Neural progenitor cell (in vitro differentiated cells): ENCODE results near the gene USP6. TPM values are rescaled to one million over a fixed set of nuclear protein-coding genes. Genes with fewer than 3 reads are reported as not detected.

ENCODE experiments used
- DNase-seq: peaks from one replicate; pipeline ENCODE4 v3.0.0-alpha.2; 2016; ENCODE audit warnings: low spot score
- H2AFZ ChIP-seq: fragments of 200-600 bp; sonication (generic); replicated peaks from 2 replicates; pipeline ENCODE4 v1.6.1; 2016; ENCODE audit warnings: antibody characterized with exemption
- H3F3A ChIP-seq: fragments of 200-600 bp; sonication (generic); 2 replicates; pipeline ENCODE4 v1.6.1; 2016; ENCODE audit warnings: antibody characterized with exemption, low read depth
- H3K27ac ChIP-seq: fragments of 200-600 bp; sonication (generic); 2 replicates; pipeline ENCODE4 v1.5.1; 2016; ENCODE audit warnings: mild to moderate bottlenecking
- H3K27me3 ChIP-seq: fragments of 200-600 bp; sonication (generic); 2 replicates; pipeline ENCODE4 v1.6.1; 2016; ENCODE audit warnings: mild to moderate bottlenecking, moderate library complexity
- H3K36me3 ChIP-seq: fragments of 200-600 bp; sonication (generic); 2 replicates; pipeline ENCODE4 v1.5.1; 2016
- H3K4me1 ChIP-seq: fragments of 200-600 bp; sonication (generic); 2 replicates; pipeline ENCODE4 v1.6.1; 2016; ENCODE audit warnings: mixed run types
- H3K4me2 ChIP-seq: fragments of 200-600 bp; sonication (generic); 2 replicates; pipeline ENCODE4 v1.6.1; 2016
- H3K4me3 ChIP-seq: fragments of 200-600 bp; sonication (generic); 2 replicates; pipeline ENCODE4 v1.5.1; 2016
- H3K79me2 ChIP-seq: fragments of 200-600 bp; sonication (generic); 2 replicates; pipeline ENCODE4 v1.6.1; 2016; ENCODE audit warnings: low read depth
- H3K9ac ChIP-seq: fragments of 200-600 bp; sonication (generic); 2 replicates; pipeline ENCODE4 v1.6.1; 2016
- H3K9me3 ChIP-seq: fragments of 200-600 bp; sonication (generic); 2 replicates; pipeline ENCODE4 v1.5.1; 2016; ENCODE audit warnings: low read depth
- H4K20me1 ChIP-seq: fragments of 200-600 bp; sonication (generic); 2 replicates; pipeline ENCODE4 v1.6.1; 2016; ENCODE audit warnings: low read depth
- H3K27ac Mint-ChIP-seq: 3 replicates; pipeline ENCODE4 v1.8.0; 2021; ENCODE audit warnings: mixed read lengths
- H3K27me3 Mint-ChIP-seq: 2 replicates; pipeline ENCODE4 v1.8.0; 2022; ENCODE audit warnings: low read depth, mild to moderate bottlenecking, inconsistent platforms, moderate library complexity, mixed read lengths; ENCODE audit not compliant: insufficient read depth
- H3K36me3 Mint-ChIP-seq: 3 replicates; pipeline ENCODE4 v1.8.0; 2021; ENCODE audit warnings: mixed read lengths
- H3K4me1 Mint-ChIP-seq: 3 replicates; pipeline ENCODE4 v1.8.0; 2021; ENCODE audit warnings: mixed read lengths
- H3K4me3 Mint-ChIP-seq: 3 replicates; pipeline ENCODE4 v1.8.0; 2021; ENCODE audit warnings: mild to moderate bottlenecking, moderate library complexity, mixed read lengths
- H3K9me3 Mint-ChIP-seq: 3 replicates; pipeline ENCODE4 v1.8.0; 2020; ENCODE audit warnings: mixed read lengths
- CTCF ChIP-seq: fragments of 200-600 bp; sonication (generic); IDR thresholded peaks from 2 replicates; pipeline ENCODE4 v1.5.1; 2017; ENCODE audit warnings: antibody characterized with exemption, mild to moderate bottlenecking
- EZH2 ChIP-seq: fragments of 200-600 bp; sonication (generic); IDR thresholded peaks from 2 replicates; pipeline ENCODE4 v1.6.1; 2017; ENCODE audit warnings: antibody characterized with exemption, mild to moderate bottlenecking, moderate library complexity
- EZH2phosphoT487 ChIP-seq: fragments of 200-600 bp; sonication (generic); IDR thresholded peaks from 2 replicates; pipeline ENCODE4 v1.6.1; 2017; ENCODE audit warnings: antibody characterized with exemption
- total RNA-seq: library from RNA; depleted of rRNA; stranded (reverse); fragments of >200 nt; gene quantifications from 2 replicates; pipeline ENCODE4 v1.2.3, GENCODE V29; 2015; ENCODE audit warnings: low replicate concordance

Gene USP6
- total RNA-seq, 1 donor from 2014 or later = 0.17 TPM

GRCh38 chr17:5198472-5198871 lies 82.6 kb downstream of the USP6 start:
- no peaks in the 10 kb centered on the region for H3K4me1 ChIP-seq
- no peaks in the 10 kb centered on the region for H3K9me3 ChIP-seq
- H3K4me2 ChIP-seq = no peak overlapping the region
- Mint-ChIP-seq H3K9me3 (peaks cover 4% of the 10 kb centered on the region), H3K36me3 (peaks cover 16% of the 10 kb centered on the region), H3K27ac (no peak overlapping the region), H3K27me3 (no peaks in the 10 kb centered on the region), H3K4me3 (no peak overlapping the region), H3K4me1 (no peaks in the 10 kb centered on the region)
- H3K9ac ChIP-seq = no peak overlapping the region
- no peak overlapping the region for H3K27ac ChIP-seq
- no peak for DNase-seq
- no peak overlapping the region for H3K4me3 ChIP-seq
- H3K79me2 ChIP-seq = no peaks in the 10 kb centered on the region
- no peak overlapping the region for H2AFZ ChIP-seq
- H3F3A ChIP-seq = no peaks in the 10 kb centered on the region
- no peaks in the 10 kb centered on the region for H3K27me3 ChIP-seq
- H4K20me1 ChIP-seq = no peaks in the 10 kb centered on the region
- H3K36me3 ChIP-seq = no peaks in the 10 kb centered on the region
- TF ChIP-seq EZH2phosphoT487 (no peak), EZH2 (no peak), CTCF (no peak)

GRCh38 chr17:5200360-5200759 lies 84.5 kb downstream of the USP6 start:
- no peaks in the 10 kb centered on the region for H3K79me2 ChIP-seq
- no peaks in the 10 kb centered on the region for H3K4me1 ChIP-seq
- no peaks in the 10 kb centered on the region for H3K27me3 ChIP-seq
- no peaks in the 10 kb centered on the region for H4K20me1 ChIP-seq
- H3K4me2 ChIP-seq = no peak overlapping the region
- H2AFZ ChIP-seq = no peak overlapping the region
- H3K27ac Mint-ChIP-seq = no peak overlapping the region
- DNase-seq = no peak
- no peak overlapping the region for H3K4me3 Mint-ChIP-seq
- TF ChIP-seq EZH2phosphoT487 (no peak), CTCF (no peak), EZH2 (no peak)
- H3K36me3 ChIP-seq = no peaks in the 10 kb centered on the region
- no peak overlapping the region for H3K9ac ChIP-seq
- H3K4me1 Mint-ChIP-seq = no peaks in the 10 kb centered on the region
- H3K4me3 ChIP-seq = no peak overlapping the region
- no peak overlapping the region for H3K27ac ChIP-seq
- H3K36me3 Mint-ChIP-seq = peaks cover 22% of the 10 kb centered on the region
- H3K9me3 ChIP-seq = no peaks in the 10 kb centered on the region
- no peaks in the 10 kb centered on the region for H3K27me3 Mint-ChIP-seq
- peaks cover 10% of the 10 kb centered on the region for H3K9me3 Mint-ChIP-seq
- no peaks in the 10 kb centered on the region for H3F3A ChIP-seq

- H3K9me3 ChIP-seq = no peaks in the 10 kb centered on the region
- Mint-ChIP-seq H3K27ac (no peak overlapping the region), H3K36me3 (peaks cover 18% of the 10 kb centered on the region), H3K4me1 (no peaks in the 10 kb centered on the region), H3K4me3 (no peak overlapping the region), H3K9me3 (peaks cover 10% of the 10 kb centered on the region), H3K27me3 (no peaks in the 10 kb centered on the region)
- H3K4me1 ChIP-seq = no peaks in the 10 kb centered on the region
- H3K36me3 ChIP-seq = no peaks in the 10 kb centered on the region
- no peaks in the 10 kb centered on the region for H4K20me1 ChIP-seq
- no peak overlapping the region for H3K9ac ChIP-seq
- no peaks in the 10 kb centered on the region for H3F3A ChIP-seq
- H3K79me2 ChIP-seq = no peaks in the 10 kb centered on the region
- no peak overlapping the region for H2AFZ ChIP-seq
- no peak overlapping the region for H3K4me2 ChIP-seq
- H3K27me3 ChIP-seq = no peaks in the 10 kb centered on the region
- H3K27ac ChIP-seq = no peak overlapping the region
- no peak for TF ChIP-seq CTCF
- TF ChIP-seq EZH2 = no peak
- no peak for TF ChIP-seq EZH2phosphoT487
- H3K4me3 ChIP-seq = no peak overlapping the region
- DNase-seq = no peak
Observed at GRCh38 chr17:5201011-5201410, 85.2 kb downstream of the USP6 start.
